Small intestine (tissue), 7 donors: ENCODE data around the gene ADD3. TPM values are rescaled to one million over a fixed set of nuclear protein-coding genes. Genes with fewer than 3 reads are reported as not detected.
A peak's percentile ranks its signal among the peaks of the same experiment; 100 is the strongest.

ENCODE experiments used
- DNase-seq, 2 donors: peaks; one replicate each; pipeline versions ENCODE4 v3.0.0 to v3.0.0-alpha.2; 2013
- FAIRE-seq: peaks from 2 replicates; lab custom pipeline; 2012; peaks lifted over from hg19 to GRCh38; lab: Jason Lieb, UNC
- H3K27ac ChIP-seq, 3 donors: one replicate each; pipeline ENCODE4 v1.5.1; 2013; ENCODE audit warnings: low read length in 2 of 3, mild to moderate bottlenecking in 2 of 3, control low read depth in 1 of 3, inconsistent platforms in 1 of 3, low read depth in 1 of 3, moderate library complexity in 1 of 3
- H3K27me3 ChIP-seq, 3 donors: one replicate each; pipeline ENCODE4 v1.6.1; 2013; ENCODE audit warnings: low read length in 3 of 3, inconsistent platforms in 1 of 3; ENCODE audit not compliant: control insufficient read depth in 3 of 3, insufficient read depth in 3 of 3
- H3K36me3 ChIP-seq, 3 donors: one replicate each; pipeline ENCODE4 v1.6.1; 2013; ENCODE audit warnings: low read length in 3 of 3, inconsistent platforms in 1 of 3, low read depth in 1 of 3, mild to moderate bottlenecking in 1 of 3, moderate library complexity in 1 of 3; ENCODE audit not compliant: control insufficient read depth in 3 of 3, insufficient read depth in 2 of 3
- H3K4me1 ChIP-seq, 3 donors: one replicate each; pipeline ENCODE4 v1.6.1; 2013; ENCODE audit warnings: low read length in 2 of 3, inconsistent platforms in 1 of 3, low read depth in 1 of 3, mild to moderate bottlenecking in 1 of 3, moderate library complexity in 1 of 3; ENCODE audit not compliant: control insufficient read depth in 3 of 3, insufficient read depth in 2 of 3
- H3K4me3 ChIP-seq, 3 donors: one replicate each; pipeline ENCODE4 v1.5.1; 2013; ENCODE audit warnings: low read length in 3 of 3, control low read depth in 1 of 3, inconsistent platforms in 1 of 3, low read depth in 1 of 3, mild to moderate bottlenecking in 1 of 3, moderate library complexity in 1 of 3
- H3K9me3 ChIP-seq, 2 donors: one replicate each; pipeline ENCODE4 v1.6.1; 2013; ENCODE audit warnings: low read depth in 1 of 2, low read length in 1 of 2; ENCODE audit not compliant: control insufficient read depth in 2 of 2, insufficient read depth in 1 of 2
- WGBS, 3 donors: extraction: QIAGEN DNeasy Blood & Tissue Kit; methylation state at CpG; one replicate each; pipeline ENCODE4 v1.1.7; 2013; 5-methylcytosine and 5-hydroxymethylcytosine counted together
- polyA plus RNA-seq, 4 donors: library from polyadenylated mRNA; stranded (reverse) in 3 of 4; unstranded in 1 of 4; fragments of 200-250 nt in 3 of 4; fragments of 120-200 nt in 1 of 4; gene quantifications; one replicate each; pipeline versions ENCODE4 v1.2.1 to v1.2.3, GENCODE V29; 2013
- donor health status: healthy with polysubstance abuse.
- donor health status: control.
- donor health status: control.
- donor health status: Bipolar disorder and iron deficiency.
- donor health status: healthy.

The ADD3 gene
- polyA plus RNA-seq, 4 donors = 63.7 to 497 (median 99.1) TPM

- H3K4me1 ChIP-seq = peaks cover 0 to 2% (median 0%) of the 10 kb centered on the region in 3 donors
- no peaks in the 10 kb centered on the region for H3K9me3 ChIP-seq
- H3K27ac ChIP-seq = no peak overlapping the region
- H3K36me3 ChIP-seq = peaks cover 0 to 4% (median 0%) of the 10 kb centered on the region in 3 donors
- no peak overlapping the region for H3K4me3 ChIP-seq
- no peak for FAIRE-seq
- 60 to 68% (median 65%) methylated on average over 4 of the region's 4 CpGs for WGBS, 3 donors
- no peak for DNase-seq
- H3K27me3 ChIP-seq = no peaks in the 10 kb centered on the region
Measured at GRCh38 chr10:110023785-110024465, 16.1 kb downstream of the ADD3 start.

- Histone ChIP-seq H3K4me3 (no peak overlapping the region), H3K4me1 (peaks cover 5 to 11% (median 10%) of the 10 kb centered on the region in 3 donors), H3K27ac (no peak overlapping the region), H3K27me3 (no peaks in the 10 kb centered on the region), H3K9me3 (no peaks in the 10 kb centered on the region), H3K36me3 (peaks cover 0 to 8% (median 0%) of the 10 kb centered on the region in 3 donors)
- no peak for DNase-seq
- no peak for FAIRE-seq
- WGBS, 3 donors = 88 to 90% (median 89%) methylated on average over 2 of the region's 2 CpGs
Measured at GRCh38 chr10:110029450-110029849, 21.7 kb downstream of the ADD3 start.

- Histone ChIP-seq H3K27ac (no peak overlapping the region), H3K9me3 (no peaks in the 10 kb centered on the region), H3K27me3 (no peaks in the 10 kb centered on the region), H3K36me3 (peaks cover 0 to 19% (median 0%) of the 10 kb centered on the region in 3 donors), H3K4me3 (no peak overlapping the region), H3K4me1 (peaks cover 5 to 17% (median 14%) of the 10 kb centered on the region in 3 donors)
- 39 to 58% (median 55%) methylated on average over 4 of the region's 4 CpGs for WGBS, 3 donors
- FAIRE-seq = no peak
- no peak for DNase-seq
Measured at GRCh38 chr10:110032801-110033700, 25.3 kb downstream of the ADD3 start.

GRCh38 chr10:110033701-110034235 is 26.0 kb downstream of the ADD3 start:
- Histone ChIP-seq H3K27me3 (no peaks in the 10 kb centered on the region), H3K4me1 (peaks cover 5 to 17% (median 14%) of the 10 kb centered on the region in 3 donors), H3K27ac (peak overlapping the region in 1 of 3 donors; percentile 17), H3K9me3 (no peaks in the 10 kb centered on the region), H3K4me3 (no peak overlapping the region), H3K36me3 (peaks cover 0 to 19% (median 0%) of the 10 kb centered on the region in 3 donors)
- DNase-seq (no peak), FAIRE-seq (no peak)
- WGBS, 3 donors = 17 to 23% (median 22%) methylated on average over 2 of the region's 2 CpGs

- no peak overlapping the region for H3K4me3 ChIP-seq
- no peak for FAIRE-seq
- H3K36me3 ChIP-seq = peaks cover 0 to 19% (median 0%) of the 10 kb centered on the region in 3 donors
- peak in 1 of 2 donors; percentile 21 for DNase-seq
- no peaks in the 10 kb centered on the region for H3K27me3 ChIP-seq
- peaks cover 6 to 18% (median 15%) of the 10 kb centered on the region in 3 donors for H3K4me1 ChIP-seq
- H3K9me3 ChIP-seq = no peaks in the 10 kb centered on the region
- H3K27ac ChIP-seq = peak overlapping the region in 1 of 3 donors; percentile 55
- 20 to 45% (median 27%) methylated on average over 2 of the region's 2 CpGs for WGBS, 3 donors
Measured at GRCh38 chr10:110034596-110034995, 26.8 kb downstream of the ADD3 start.

GRCh38 chr10:110035070-110035921 is 27.5 kb downstream of the ADD3 start:
- 65 to 75% (median 67%) methylated on average over 9 of the region's 9 CpGs for WGBS, 3 donors
- Histone ChIP-seq H3K4me1 (peaks cover 9 to 24% (median 18%) of the 10 kb centered on the region in 3 donors), H3K36me3 (peaks cover 0 to 19% (median 0%) of the 10 kb centered on the region in 3 donors), H3K27ac (peak overlapping the region in 1 of 3 donors; percentile 55), H3K9me3 (no peaks in the 10 kb centered on the region), H3K4me3 (no peak overlapping the region), H3K27me3 (no peaks in the 10 kb centered on the region)
- no peak for FAIRE-seq
- peak; percentile 33 to 55 for DNase-seq

- H3K27me3 ChIP-seq = no peaks in the 10 kb centered on the region
- peaks cover 0 to 15% (median 0%) of the 10 kb centered on the region in 3 donors for H3K36me3 ChIP-seq
- H3K4me1 ChIP-seq = peaks cover 7 to 33% (median 18%) of the 10 kb centered on the region in 3 donors
- no peak for DNase-seq
- no peak for FAIRE-seq
- H3K4me3 ChIP-seq = no peak overlapping the region
- WGBS, 3 donors = 81 to 83% (median 81%) methylated on average over 3 of the region's 3 CpGs
- no peaks in the 10 kb centered on the region for H3K9me3 ChIP-seq
- H3K27ac ChIP-seq = no peak overlapping the region
Measured at GRCh38 chr10:110036640-110037039, 28.9 kb downstream of the ADD3 start.
